GM18951 (cell line): ENCODE measurements around the gene PHKG1.
"Not testable (repeated sequence)": the region's sequence is repeated elsewhere in the genome, so short reads cannot be mapped to it uniquely, and the experiment has no call there.

Experiments used
- POLR2A ChIP-seq: IDR thresholded peaks from 4 replicates; pipeline ENCODE4 v1.6.1; 2011; ENCODE audit warnings: mild to moderate bottlenecking; ENCODE audit not compliant: insufficient read length, insufficient read depth; ENCODE audit errors: extremely low read depth
- in situ Hi-C: fragments of 300-500 bp; cut with MboI; formaldehyde crosslinking; loops from one replicate; pipeline ENCODE4 v1.12.0; 2022; ENCODE audit warnings: low sequenced_read_pairs, mixed read lengths, inconsistent platforms; ENCODE audit not compliant: unreplicated experiment

PHKG1 gene

DNA sequence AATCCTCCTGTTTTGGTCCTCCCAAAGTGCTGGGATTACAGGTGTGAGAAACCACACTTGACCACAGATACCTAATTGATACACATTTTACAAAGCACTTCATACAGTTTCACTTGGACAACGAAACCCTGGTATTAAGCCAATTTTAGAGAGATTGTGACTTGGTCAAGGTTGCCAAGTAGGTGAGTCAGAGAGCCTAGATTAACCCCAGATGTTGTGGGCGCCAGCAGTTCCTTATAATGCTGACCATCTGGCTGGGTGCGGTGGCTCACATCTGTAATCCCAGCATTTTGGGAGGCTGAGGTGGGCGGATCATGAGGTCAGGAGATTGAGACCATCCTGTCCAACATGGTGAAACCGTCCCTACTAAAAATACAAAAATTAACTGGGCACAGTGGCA, 4.9 kb upstream of the PHKG1 start:
- no peak for TF ChIP-seq POLR2A
- in situ Hi-C loops, result no loop called here

DNA sequence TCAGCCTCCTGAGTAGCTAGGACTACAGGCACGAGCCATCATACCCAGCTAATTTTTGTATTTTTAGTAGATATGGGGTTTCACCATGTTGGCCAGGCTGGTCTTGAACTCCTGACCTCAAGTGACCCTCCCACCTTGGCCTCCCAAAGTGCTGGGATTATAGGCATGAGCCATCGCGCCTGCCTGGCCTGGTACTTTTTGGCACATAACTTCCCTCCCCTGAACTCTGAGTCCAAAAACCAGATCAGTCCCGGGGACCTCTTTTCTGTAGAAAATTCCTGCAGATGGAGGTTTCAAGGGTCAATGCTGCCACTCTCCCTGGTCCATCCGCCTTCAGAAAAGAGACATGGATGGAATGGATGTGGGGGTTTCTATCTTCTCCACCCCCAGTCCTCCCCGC, 364 bp downstream of the PHKG1 start:
- in situ Hi-C loops, result not testable (repeated sequence)

DNA sequence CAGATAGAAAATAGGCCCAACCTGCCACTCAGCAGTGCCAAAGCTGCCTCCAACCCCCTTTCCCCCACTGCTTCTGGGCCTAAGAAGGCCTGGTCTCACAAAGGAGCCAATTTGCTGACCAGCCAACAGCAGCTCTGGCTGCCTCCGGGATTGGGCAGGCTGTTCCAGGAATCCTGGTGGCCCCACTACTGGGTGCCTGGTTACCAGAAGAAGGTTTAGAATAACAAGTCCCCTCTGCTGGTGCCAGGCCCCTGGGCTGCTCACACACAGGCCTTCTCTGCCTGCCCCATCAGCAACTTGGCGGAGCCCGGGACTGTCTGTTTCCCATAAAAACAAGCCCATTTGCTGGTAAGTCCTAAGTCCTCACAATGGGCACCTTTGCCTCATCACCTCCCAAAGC, 1.2 kb downstream of the PHKG1 start:
- in situ Hi-C loops, result no loop called here
- TF ChIP-seq POLR2A, result no peak

DNA sequence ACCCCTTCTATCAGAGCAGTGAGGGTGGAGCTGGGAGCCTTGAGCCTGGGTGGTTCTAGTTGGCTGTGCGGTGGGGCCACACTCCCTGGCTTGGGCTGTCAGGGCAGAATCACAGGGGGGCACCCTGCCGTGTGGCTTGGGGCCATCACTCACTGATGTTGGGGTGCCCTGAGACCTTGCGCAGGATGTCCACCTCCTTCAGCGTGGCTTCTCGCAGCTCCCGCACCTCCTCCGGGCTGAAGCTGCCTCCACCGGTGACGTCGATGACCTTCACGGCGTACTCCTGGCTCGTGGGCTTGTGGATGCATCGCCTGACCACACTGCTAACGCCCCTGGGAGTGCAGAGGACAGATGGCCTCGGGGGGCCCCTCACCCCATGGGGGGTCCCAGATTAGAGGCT, 5.3 kb downstream of the PHKG1 start:
- no peak for TF ChIP-seq POLR2A
- in situ Hi-C loops, result no loop called here

DNA sequence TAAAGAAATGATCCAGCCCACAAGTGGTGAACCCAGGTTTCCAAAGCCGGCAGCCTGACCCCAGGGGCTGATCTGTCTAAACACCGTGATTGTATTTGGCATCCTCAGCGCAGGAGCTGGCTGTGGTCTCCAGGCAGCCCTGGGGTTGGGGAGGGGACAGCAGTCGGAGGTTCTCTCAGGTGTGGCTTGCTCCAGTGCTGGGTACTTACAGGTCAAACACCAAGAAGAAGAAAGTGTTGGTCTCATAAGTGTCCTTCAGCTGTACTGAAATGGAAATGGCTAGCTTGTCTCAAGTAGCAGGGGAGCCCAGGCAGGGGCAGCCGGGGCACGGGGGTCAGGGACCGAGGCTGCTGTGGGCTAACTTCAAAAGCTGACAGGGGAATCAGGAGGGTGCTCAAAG, 6.0 kb downstream of the PHKG1 start:
- in situ Hi-C loops, result no loop called here
- no peak for TF ChIP-seq POLR2A

DNA sequence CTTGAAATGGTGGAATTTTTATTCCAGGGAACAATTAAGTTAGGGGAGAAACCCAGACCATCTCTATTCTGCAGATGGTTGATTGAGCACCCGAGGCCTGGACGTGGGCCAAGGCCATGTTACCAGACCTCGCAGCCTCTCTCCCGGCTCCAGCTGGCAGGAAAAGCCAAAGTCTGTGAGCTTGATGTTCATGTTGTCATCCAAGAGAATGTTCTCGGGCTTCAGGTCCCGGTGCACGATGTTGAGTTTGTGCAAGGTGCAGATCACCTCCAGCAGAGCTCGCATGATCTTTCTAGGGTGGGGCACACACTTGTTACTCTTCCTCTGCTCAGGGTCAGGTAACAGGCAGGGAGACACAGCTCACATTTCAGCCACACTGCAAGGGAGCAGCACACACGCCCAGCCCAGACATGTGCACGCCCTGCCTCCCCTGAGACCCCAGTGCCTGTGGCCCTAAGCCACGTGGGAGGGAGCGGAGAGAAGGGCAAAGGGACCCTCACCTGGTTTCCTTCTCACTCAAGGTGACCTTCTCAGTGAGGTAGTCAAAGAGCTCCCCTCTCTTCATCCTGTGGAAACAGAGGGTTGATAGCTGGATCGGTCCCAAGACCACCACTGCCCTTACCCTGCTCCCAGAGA, 9.5 kb downstream of the PHKG1 start:
- in situ Hi-C loops, result no loop called here
- no peak for TF ChIP-seq POLR2A

DNA sequence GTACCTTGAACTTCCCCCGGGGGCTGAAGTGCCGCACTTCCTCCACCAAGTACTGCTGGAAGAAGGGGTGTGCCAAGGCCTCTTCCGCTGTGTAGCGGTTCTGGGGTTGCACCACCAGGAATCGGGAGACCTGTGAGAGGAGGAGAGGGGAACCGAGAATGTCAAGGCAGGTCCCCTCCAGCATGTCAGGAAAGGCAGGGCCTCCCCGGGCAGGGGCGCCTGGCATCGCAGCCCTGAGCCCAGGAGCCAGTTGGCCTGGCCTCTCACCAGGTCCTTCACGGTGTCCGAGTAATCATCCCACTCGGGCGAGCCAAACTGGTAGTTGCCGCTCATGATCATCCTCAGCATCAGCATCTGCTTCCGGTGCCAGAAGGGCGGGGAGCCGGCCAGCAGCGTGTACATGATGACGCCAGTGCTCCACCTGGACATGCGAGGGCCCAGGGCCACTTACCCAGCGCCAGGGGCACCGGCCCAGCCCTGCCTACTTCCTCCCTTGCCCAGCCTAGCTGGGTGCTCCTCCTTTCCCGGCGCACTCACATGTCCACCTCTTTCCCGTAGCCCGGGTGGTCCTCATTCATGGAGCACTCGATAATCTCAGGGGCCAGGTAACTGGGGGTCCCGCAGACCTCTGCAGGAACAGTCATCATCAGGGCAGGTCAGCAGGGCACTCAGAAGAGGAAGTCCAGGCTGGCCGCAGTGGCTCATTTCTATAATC, 11.0 kb downstream of the PHKG1 start:
- in situ Hi-C loops, result no loop called here
- TF ChIP-seq POLR2A, result no peak

DNA sequence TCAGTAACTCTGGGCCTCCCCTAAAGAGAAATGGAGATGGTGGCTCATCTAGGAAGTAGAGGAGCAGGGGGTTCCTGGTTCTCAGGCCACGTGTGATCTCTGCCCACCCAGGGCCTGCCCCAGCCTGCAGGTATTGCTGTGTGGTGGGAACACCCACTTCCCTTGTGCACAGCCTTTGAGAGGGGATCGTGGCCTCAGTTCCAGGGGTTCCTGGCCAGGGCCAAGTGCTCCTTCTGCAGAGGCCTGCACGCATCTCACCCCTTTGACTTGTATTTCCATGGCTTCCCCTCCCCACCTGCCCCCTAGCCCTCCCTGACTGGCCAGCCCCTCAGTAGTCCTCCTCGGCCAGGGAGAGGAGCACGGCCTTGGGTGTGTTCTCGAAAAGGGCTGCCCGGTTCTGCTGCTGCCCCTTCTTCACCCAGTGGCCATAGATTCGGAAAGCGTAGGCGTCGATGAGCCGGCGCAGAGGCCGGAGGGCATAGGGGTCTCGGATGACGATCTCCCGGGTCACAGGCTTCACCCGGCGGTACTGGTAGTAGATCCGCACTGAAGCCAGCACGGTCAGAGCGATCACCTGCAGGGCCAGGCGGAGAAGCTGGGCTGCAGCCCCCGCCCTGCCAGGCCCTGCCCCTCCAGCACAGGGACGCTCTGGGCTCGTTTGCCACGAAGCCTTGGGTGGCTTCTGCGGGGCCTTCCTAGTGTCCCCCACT, 11.9 kb downstream of the PHKG1 start:
- in situ Hi-C loops, result not testable (repeated sequence)

DNA sequence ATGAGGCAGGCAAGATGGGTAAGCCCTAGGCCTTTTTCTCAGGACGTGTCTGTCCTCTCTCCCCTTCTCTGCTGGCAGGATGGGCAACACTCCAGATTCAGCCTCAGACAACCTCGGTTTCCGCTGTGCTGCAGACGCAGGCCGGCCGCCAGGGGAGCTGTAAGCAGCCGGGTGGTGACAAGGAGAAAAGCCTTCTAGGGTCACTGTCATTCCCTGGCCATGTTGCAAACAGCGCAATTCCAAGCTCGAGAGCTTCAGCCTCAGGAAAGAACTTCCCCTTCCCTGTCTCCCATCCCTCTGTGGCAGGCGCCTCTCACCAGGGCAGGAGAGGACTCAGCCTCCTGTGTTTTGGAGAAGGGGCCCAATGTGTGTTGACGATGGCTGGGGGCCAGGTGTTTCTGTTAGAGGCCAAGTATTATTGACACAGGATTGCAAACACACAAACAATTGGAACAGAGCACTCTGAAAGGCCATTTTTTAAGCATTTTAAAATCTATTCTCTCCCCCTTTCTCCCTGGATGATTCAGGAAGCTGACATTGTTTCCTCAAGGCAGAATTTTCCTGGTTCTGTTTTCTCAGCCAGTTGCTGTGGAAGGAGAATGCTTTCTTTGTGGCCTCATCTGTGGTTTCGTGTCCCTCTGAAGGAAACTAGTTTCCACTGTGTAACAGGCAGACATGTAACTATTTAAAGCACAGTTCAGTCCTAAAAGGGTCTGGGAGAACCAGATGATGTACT, 13.1 kb downstream of the PHKG1 start:
- no peak for TF ChIP-seq POLR2A

DNA sequence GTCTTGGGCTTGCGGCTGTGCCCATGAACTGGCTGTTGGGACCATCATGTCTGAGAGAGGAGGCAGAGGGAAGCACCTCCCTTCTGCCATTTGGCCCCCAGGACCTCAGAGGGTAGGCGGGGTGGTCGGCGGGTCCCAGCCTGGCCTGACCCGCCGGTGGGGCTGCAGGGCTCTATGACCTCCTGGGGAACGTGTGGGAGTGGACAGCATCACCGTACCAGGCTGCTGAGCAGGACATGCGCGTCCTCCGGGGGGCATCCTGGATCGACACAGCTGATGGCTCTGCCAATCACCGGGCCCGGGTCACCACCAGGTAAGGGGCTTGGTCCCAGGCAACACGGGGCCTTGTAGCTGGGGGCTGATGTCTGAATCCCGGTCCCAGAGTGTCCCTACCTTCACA, 14.6 kb downstream of the PHKG1 start:
- no peak for TF ChIP-seq POLR2A
- in situ Hi-C loops, result loop anchor here (10.0 kb wide), 1 partner anchor 443 kb away; no protein-coding TSS in a partner anchor

More for the DNA sequence above, 13.1 kb downstream of the PHKG1 start:
- in situ Hi-C loops, result loop anchor here (10.0 kb wide), 1 partner anchor 445 kb away; no protein-coding TSS in a partner anchor

DNA sequence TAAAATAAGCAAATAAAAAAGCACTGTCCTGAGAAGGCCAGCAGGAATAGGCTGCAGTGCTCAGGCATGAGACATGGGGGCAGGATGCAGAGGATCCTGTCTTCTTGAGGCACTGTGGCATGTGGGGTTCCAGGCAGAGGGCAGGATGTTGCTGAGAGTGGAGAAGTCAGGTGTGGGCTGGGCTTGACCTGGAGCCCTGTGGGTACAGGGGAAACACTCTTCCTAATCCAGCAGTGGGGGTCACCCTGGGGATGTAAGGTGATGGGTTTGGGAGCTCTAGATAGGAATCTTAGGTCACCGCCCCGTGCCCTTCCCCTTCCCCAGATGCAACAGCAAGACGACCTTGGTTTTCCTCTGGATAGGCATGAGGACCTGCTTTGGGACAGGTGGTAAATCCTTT, 15.1 kb downstream of the PHKG1 start:
- in situ Hi-C loops, result loop anchor here (10.0 kb wide), 1 partner anchor 443 kb away; no protein-coding TSS in a partner anchor

DNA sequence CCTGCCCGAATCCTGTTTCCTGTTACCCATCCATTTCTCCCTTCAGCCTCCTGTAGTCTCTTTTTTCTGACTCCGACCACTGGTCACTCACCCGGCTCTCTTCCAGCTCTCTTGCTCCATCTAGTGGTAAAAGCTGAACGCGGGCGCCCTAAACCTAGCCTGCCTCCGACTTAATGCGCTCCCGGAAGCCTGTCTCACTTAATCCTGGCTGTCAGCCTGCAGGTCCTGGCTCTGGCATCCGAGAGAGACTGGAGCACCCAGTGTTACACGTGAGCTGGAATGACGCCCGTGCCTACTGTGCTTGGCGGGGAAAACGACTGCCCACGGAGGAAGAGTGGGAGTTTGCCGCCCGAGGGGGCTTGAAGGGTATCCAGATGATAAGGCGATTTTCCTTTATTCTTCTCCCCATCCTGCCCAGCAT, 18.4 kb downstream of the PHKG1 start:
- in situ Hi-C loops, result loop anchor here (10.0 kb wide), 1 partner anchor 440 kb away; no protein-coding TSS in a partner anchor
- TF ChIP-seq POLR2A, result no peak

More for the DNA sequence above, 15.1 kb downstream of the PHKG1 start:
- no peak for TF ChIP-seq POLR2A

DNA sequence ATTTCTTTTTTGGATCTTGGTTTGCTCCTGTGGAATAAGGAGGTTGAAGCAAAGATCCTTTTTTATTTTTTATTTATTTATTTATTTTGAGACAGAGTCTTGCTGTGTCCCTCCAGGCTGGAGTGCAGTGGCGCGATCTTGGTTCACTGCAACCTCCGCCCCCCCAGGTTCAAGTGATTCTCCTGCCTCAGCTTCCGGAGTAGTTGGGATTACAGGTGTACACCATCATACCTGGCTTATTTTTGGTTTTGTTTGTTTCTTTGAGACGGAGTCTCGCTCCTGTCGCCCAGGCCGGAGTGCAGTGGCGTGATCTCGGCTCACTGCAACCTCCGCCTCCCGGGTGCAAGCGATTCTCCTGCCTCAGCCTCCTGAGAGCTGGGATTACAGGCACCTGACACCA, 26.4 kb downstream of the PHKG1 start:
- in situ Hi-C loops, result not testable (repeated sequence)
